H9 (cell line): Measurements from ENCODE around the gene SYNPO2. TPM values are rescaled to one million over a fixed set of nuclear protein-coding genes. Genes with fewer than 3 reads are reported as not detected.

Experiments used
- DNase-seq: peaks from one replicate; pipeline ENCODE4 v3.0.0-alpha.2; 2017
- H2AFZ ChIP-seq: one replicate; pipeline ENCODE4 v1.6.1; 2013; ENCODE audit warnings: mild to moderate bottlenecking, low read length, control low read depth, moderate library complexity
- H2AK5ac ChIP-seq: 2 replicates; pipeline ENCODE4 v1.6.1; 2013; ENCODE audit warnings: low read length, control low read depth, mixed read lengths; ENCODE audit not compliant: insufficient read length
- H2BK120ac ChIP-seq: one replicate; pipeline ENCODE4 v1.6.1; 2013; ENCODE audit warnings: low read depth, mild to moderate bottlenecking, low read length, control low read depth, inconsistent platforms; ENCODE audit not compliant: poor library complexity, severe bottlenecking
- H2BK12ac ChIP-seq: 2 replicates; pipeline ENCODE4 v1.6.1; 2013; ENCODE audit warnings: low read length, control low read depth, mixed read lengths, low read depth; ENCODE audit not compliant: insufficient read length
- H2BK15ac ChIP-seq: 2 replicates; pipeline ENCODE4 v1.6.1; 2013; ENCODE audit warnings: low read depth, low read length, control low read depth
- H2BK20ac ChIP-seq: one replicate; pipeline ENCODE4 v1.6.1; 2013; ENCODE audit warnings: low read depth, mild to moderate bottlenecking, low read length, control low read depth, inconsistent platforms; ENCODE audit not compliant: poor library complexity, severe bottlenecking
- H2BK5ac ChIP-seq: 2 replicates; pipeline ENCODE4 v1.6.1; 2013; ENCODE audit warnings: low read length, control low read depth, mixed read lengths; ENCODE audit not compliant: insufficient read length
- H3K14ac ChIP-seq: 2 replicates; pipeline ENCODE4 v1.6.1; 2013; ENCODE audit warnings: low read length, control low read depth; ENCODE audit not compliant: insufficient read depth
- H3K18ac ChIP-seq: 2 replicates; pipeline ENCODE4 v1.6.1; 2013; ENCODE audit warnings: low read depth, mild to moderate bottlenecking, mixed read lengths, low read length, control low read depth; ENCODE audit not compliant: insufficient read length
- H3K23ac ChIP-seq: 2 replicates; pipeline ENCODE4 v1.6.1; 2013; ENCODE audit warnings: low read length, control low read depth, mixed read lengths, low read depth; ENCODE audit not compliant: insufficient read length
- H3K23me2 ChIP-seq: 2 replicates; pipeline ENCODE4 v1.6.1; 2013; ENCODE audit warnings: low read depth, mild to moderate bottlenecking, mixed read lengths, low read length, control low read depth; ENCODE audit not compliant: insufficient read length, poor library complexity, severe bottlenecking
- H3K27ac ChIP-seq: 2 replicates; pipeline ENCODE4 v1.5.1; 2013; ENCODE audit warnings: low read length, control low read depth, mixed read lengths, low read depth; ENCODE audit not compliant: insufficient read length
- H3K27me3 ChIP-seq: 2 replicates; pipeline ENCODE4 v1.6.1; 2013; ENCODE audit warnings: low read length, control low read depth, inconsistent platforms; ENCODE audit not compliant: insufficient read depth
- H3K4ac ChIP-seq: 2 replicates; pipeline ENCODE4 v1.6.1; 2013; ENCODE audit warnings: low read depth, mild to moderate bottlenecking, control low read depth, inconsistent platforms, low read length, moderate library complexity
- H3K4me1 ChIP-seq: 2 replicates; pipeline ENCODE4 v1.6.1; 2013; ENCODE audit warnings: low read length, control low read depth, inconsistent platforms; ENCODE audit not compliant: insufficient read depth
- H3K4me2 ChIP-seq: 2 replicates; pipeline ENCODE4 v1.6.1; 2013; ENCODE audit warnings: low read length, control low read depth, mixed read lengths; ENCODE audit not compliant: insufficient read length, insufficient read depth
- H3K56ac ChIP-seq: 2 replicates; pipeline ENCODE4 v1.6.1; 2013; ENCODE audit warnings: low read depth, mild to moderate bottlenecking, mixed read lengths, low read length, control low read depth; ENCODE audit not compliant: insufficient read length
- H3K79me1 ChIP-seq: 2 replicates; pipeline ENCODE4 v1.6.1; 2013; ENCODE audit warnings: low read depth, mild to moderate bottlenecking, moderate library complexity, low read length, control low read depth, inconsistent platforms; ENCODE audit not compliant: insufficient read depth, poor library complexity, severe bottlenecking
- H3K79me2 ChIP-seq: 2 replicates; pipeline ENCODE4 v1.6.1; 2013; ENCODE audit warnings: low read length, control low read depth, inconsistent platforms; ENCODE audit not compliant: insufficient read depth
- H3K9ac ChIP-seq: 2 replicates; pipeline ENCODE4 v1.6.1; 2013; ENCODE audit warnings: low read length, control low read depth, mixed read lengths; ENCODE audit not compliant: insufficient read length; ENCODE audit errors: extremely low read depth
- H3K9me3 ChIP-seq: one replicate; pipeline ENCODE4 v1.6.1; 2013; ENCODE audit warnings: low read depth, low read length, inconsistent platforms; ENCODE audit not compliant: control insufficient read depth
- H3T11ph ChIP-seq: one replicate; pipeline ENCODE4 v1.6.1; 2013; ENCODE audit warnings: mild to moderate bottlenecking, low read length, control low read depth, inconsistent platforms
- H4K20me1 ChIP-seq: one replicate; pipeline ENCODE4 v1.6.1; 2013; ENCODE audit not compliant: control insufficient read depth, insufficient read length, insufficient read depth
- H4K5ac ChIP-seq: 2 replicates; pipeline ENCODE4 v1.6.1; 2013; ENCODE audit warnings: low read depth, mild to moderate bottlenecking, mixed read lengths, low read length, control low read depth; ENCODE audit not compliant: insufficient read length
- H4K8ac ChIP-seq: replicated peaks from 2 replicates; pipeline ENCODE4 v1.6.1; 2013; ENCODE audit warnings: low read length, control low read depth, mixed read lengths, low read depth; ENCODE audit not compliant: insufficient read length
- H4K91ac ChIP-seq: 2 replicates; pipeline ENCODE4 v1.6.1; 2013; ENCODE audit warnings: low read depth, mild to moderate bottlenecking, moderate library complexity, mixed read lengths, low read length, control low read depth; ENCODE audit not compliant: insufficient read length
- H3K27ac Mint-ChIP-seq, 3 experiments: 2 replicates in 2 of 3; 3 replicates in 1 of 3; pipeline ENCODE4 v1.8.0; 2020 to 2021; ENCODE audit warnings: mixed read lengths in 3 of 3, mild to moderate bottlenecking in 1 of 3, moderate library complexity in 1 of 3
- H3K27me3 Mint-ChIP-seq: 2 replicates; pipeline ENCODE4 v1.8.0; 2021; ENCODE audit warnings: low read depth, mild to moderate bottlenecking, moderate library complexity, mixed read lengths
- H3K36me3 Mint-ChIP-seq, 3 experiments: 2 replicates in 2 of 3; 3 replicates in 1 of 3; pipeline ENCODE4 v1.8.0; 2020 to 2021; ENCODE audit warnings: low read depth in 3 of 3, mixed read lengths in 3 of 3; ENCODE audit not compliant: insufficient read depth in 1 of 3
- H3K4me1 Mint-ChIP-seq, 2 experiments: 2 replicates each; pipeline ENCODE4 v1.8.0; 2020; ENCODE audit warnings: mixed read lengths in 2 of 2
- H3K4me3 Mint-ChIP-seq, 2 experiments: 2 replicates in 1 of 2; 3 replicates in 1 of 2; pipeline ENCODE4 v1.8.0; 2020 to 2021; ENCODE audit warnings: mild to moderate bottlenecking in 2 of 2, mixed read lengths in 2 of 2, moderate library complexity in 1 of 2
- H3K9me3 Mint-ChIP-seq, 2 experiments: 2 replicates in 1 of 2; 3 replicates in 1 of 2; pipeline ENCODE4 v1.8.0; 2020; ENCODE audit warnings: mild to moderate bottlenecking in 2 of 2, mixed read lengths in 2 of 2, moderate library complexity in 1 of 2
- CTCF ChIP-seq: fragments of 200-600 bp; sonication (generic); conservative IDR thresholded peaks from 3 replicates; pipeline ENCODE4 v1.8.0; 2021; ENCODE audit warnings: antibody characterized with exemption, mild to moderate bottlenecking
- WGBS: extraction: QIAGEN DNeasy Blood & Tissue Kit; methylation state at CpG from one replicate; pipeline ENCODE4 v1.1.7; 2013; ENCODE audit warnings: missing lambda C conversion rate, low lambda C conversion rate, mixed read lengths; ENCODE audit not compliant: insufficient read length; ENCODE audit errors: extremely low coverage; 5-methylcytosine and 5-hydroxymethylcytosine counted together
- total RNA-seq: library from RNA; stranded (reverse); gene quantifications from 2 replicates; pipeline ENCODE4 v1.2.1, GENCODE V29; 2021

Gene SYNPO2
- total RNA-seq, 1 experiment from 2014 or later = 1.1 TPM

GRCh38 chr4:118994030-118994429, 105.4 kb downstream of the SYNPO2 start:
- no peak overlapping the region for H2BK20ac ChIP-seq
- no peak for TF ChIP-seq CTCF
- H3K27ac ChIP-seq = no peak overlapping the region
- no peak overlapping the region for H3K56ac ChIP-seq
- no peak overlapping the region for H3K9ac ChIP-seq
- H3T11ph ChIP-seq = no peak overlapping the region
- WGBS = no CpG with 5 or more reads among the region's 5 CpGs
- no peak overlapping the region for H3K27ac Mint-ChIP-seq
- H2AK5ac ChIP-seq = no peak overlapping the region
- H4K8ac ChIP-seq = no peak overlapping the region
- H2BK5ac ChIP-seq = no peak overlapping the region
- no peak overlapping the region for H3K23ac ChIP-seq
- no peaks in the 10 kb centered on the region for H3K36me3 Mint-ChIP-seq
- H3K27me3 ChIP-seq = no peaks in the 10 kb centered on the region
- no peaks in the 10 kb centered on the region for H3K23me2 ChIP-seq
- H3K79me2 ChIP-seq = no peaks in the 10 kb centered on the region
- H2AFZ ChIP-seq = no peak overlapping the region
- no peak overlapping the region for H2BK15ac ChIP-seq
- peaks cover 10 to 11% of the 10 kb centered on the region in 2 experiments for H3K4me1 Mint-ChIP-seq
- peaks cover 3% of the 10 kb centered on the region; the same call in 1 of the 2 replicates for H3K4me1 ChIP-seq
- no peak overlapping the region for H3K4me2 ChIP-seq
- no peaks in the 10 kb centered on the region for H3K27me3 Mint-ChIP-seq
- no peaks in the 10 kb centered on the region for H3K79me1 ChIP-seq
- H4K20me1 ChIP-seq = no peaks in the 10 kb centered on the region
- H3K4me3 Mint-ChIP-seq = no peak overlapping the region
- H2BK120ac ChIP-seq = no peak overlapping the region
- no peaks in the 10 kb centered on the region for H3K9me3 Mint-ChIP-seq
- no peak overlapping the region for H3K4ac ChIP-seq
- H3K9me3 ChIP-seq = no peaks in the 10 kb centered on the region
- H3K18ac ChIP-seq = no peak overlapping the region
- no peak for DNase-seq
- H4K5ac ChIP-seq = no peak overlapping the region
- H3K14ac ChIP-seq = no peak overlapping the region
- no peak overlapping the region for H4K91ac ChIP-seq
- H2BK12ac ChIP-seq = no peak overlapping the region
